ENCODE data around the gene PTPA. TPM values are rescaled to one million over a fixed set of nuclear protein-coding genes. Genes with fewer than 3 reads are reported as not detected.

The PTPA gene
- total RNA-seq, 1 experiment from 2014 or later, result 89.0 TPM

DNA sequence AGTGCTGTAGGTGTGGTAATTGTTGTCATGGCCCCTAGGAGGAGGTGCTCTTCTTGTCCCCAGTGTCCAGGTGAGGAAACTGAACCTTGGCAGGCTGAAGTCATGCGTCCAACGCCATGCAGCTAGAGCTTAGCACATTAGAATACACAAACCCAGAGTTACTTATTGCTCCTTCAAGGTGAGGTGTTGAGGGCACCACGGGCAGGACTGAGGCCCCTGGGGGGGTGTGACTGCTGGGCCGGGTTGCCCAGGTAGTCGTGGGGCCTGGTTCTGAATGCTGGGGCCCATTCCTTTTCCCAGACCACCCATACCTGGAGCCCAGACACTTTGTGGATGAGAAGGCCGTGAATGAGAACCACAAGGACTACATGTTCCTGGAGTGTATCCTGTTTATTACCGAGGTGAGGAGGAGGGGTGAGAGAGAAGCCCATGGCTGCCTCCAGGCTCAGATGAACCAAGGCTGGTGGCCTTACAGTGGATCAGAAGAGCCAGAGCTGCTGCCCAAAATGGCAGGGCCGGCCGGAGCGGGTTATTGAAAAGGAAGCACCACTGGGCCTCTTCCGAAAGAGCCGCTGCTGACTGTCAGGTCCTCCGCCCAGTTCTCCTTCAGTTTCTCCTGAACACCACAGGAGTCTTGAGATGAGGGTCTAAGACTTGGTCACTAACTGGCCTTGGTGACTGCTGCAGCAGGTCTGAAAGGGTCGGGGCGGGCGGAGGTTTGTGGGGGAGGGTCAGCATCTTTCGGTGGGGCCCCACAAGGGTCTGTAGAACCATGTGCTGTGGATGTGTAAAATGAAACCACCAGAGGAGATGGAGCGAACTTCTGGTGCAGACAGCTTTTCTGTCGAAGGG is 26.3 kb downstream of the PTPA start:
- DNase-seq (ENCODE audit: low spot score), result no peak

DNA sequence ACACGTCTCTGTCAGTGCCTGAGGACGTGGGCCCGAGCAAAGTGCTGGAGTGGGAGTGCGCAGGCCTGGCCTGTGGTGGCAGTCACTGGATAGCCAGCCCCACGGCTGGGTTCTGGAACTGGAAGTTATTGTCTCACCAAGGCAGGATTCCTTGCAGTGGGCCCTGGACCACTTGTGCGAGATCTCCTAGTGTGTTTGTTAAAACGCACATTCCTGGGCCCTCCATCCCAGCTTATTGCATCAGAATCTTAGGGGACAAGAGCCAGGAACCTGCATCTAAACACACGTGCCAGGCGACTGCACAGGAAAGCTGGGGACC is 26.9 kb downstream of the PTPA start:
- DNase-seq (ENCODE audit: low spot score), result no peak

DNA sequence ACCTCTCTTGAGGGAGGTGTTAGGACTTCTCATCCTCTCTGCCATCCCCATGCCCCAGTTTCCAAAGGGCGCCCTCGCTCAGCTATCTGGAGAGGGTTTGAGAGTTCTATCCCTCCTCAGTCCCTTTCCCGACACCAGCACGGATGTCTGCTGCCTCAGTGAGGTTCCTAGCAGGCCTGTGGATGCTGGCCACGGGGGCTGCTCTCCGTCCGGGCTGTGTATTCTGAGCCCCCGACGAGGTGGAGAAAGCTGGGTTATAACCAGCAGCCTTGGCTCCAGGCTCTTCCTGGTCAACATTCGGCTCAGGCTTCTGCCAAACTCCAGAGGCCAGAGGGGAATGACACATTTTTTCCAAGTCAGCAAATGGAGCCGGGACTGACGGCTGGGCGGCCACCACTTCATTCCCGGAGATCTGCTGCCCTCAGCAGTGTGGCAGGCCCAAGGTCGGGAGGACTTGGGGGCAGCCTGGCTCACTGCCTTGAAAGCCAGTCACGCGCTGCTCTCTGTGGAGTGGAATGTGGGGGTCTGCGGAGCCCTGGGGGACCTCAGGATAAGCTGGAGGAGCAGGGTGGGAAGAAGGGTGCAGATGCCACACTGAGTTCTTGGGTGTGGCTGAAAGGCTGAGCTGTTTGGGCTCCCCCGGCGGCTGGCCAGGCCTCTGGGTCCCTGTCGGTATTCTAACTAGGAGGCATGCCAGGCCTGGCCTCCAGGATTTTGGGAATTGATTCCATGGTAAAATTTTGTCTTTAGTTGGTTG is 27.4 kb downstream of the PTPA start:
- DNase-seq (ENCODE audit: low spot score), result no peak

DNA sequence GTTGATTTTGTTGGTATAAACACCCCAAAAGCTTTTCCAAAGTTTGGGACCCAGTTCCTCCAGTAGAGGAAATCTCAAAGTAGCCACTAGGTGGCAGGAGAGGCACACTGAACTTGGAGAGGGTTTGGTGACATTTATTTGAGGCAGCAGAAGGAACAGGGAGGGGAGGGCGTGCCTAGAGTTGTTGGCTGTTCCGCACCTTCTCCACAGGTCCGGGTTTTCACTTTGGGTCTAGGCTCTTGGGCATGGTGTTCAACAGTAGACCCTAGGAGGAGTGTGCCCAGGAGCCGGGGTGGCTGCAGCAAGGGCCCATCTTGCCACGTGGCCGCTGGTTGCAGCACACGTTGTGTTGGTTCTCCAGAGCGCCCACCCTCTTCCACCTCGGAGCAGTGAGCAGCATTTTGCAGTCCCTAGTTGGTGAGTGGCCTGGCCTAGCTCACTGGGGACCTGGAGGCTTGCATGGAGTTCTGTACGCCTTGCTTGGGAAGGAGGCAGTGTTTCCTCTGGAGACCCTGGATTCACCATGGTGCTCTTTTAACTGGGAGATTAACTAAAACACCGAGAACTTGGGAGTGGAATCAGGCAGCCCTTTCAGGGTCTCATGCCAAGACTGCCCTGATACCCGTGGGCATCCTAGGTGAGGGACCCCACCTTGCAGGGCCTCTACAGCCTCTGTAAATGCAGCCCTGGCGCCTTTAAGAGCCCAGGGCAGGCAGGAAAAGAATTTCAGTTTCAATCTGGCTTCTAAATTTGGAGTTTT is 28.2 kb downstream of the PTPA start:
- peak; percentile 87 for DNase-seq (ENCODE audit: low spot score)

DNA sequence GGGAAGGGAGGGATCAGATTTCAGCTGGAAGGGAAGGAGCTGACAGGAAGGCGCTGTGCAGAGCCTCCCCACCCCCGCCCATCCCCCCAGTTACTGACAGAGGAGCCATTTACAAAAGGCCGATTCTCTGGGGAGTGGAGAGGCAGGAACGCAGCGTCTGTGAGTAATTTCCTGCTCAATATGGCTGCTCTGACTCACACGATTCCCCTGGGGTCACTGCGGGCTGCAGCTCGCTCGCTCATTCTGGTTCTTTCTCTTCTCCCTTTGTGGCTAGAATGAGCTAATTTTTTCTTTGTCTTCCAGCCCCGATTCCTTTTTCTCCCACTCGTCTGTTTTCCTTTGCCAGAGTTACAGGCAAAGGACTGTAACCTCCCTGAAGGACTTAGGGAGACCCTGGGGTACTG is 28.8 kb downstream of the PTPA start:
- peak; percentile 99 for DNase-seq (ENCODE audit: low spot score)

DNA sequence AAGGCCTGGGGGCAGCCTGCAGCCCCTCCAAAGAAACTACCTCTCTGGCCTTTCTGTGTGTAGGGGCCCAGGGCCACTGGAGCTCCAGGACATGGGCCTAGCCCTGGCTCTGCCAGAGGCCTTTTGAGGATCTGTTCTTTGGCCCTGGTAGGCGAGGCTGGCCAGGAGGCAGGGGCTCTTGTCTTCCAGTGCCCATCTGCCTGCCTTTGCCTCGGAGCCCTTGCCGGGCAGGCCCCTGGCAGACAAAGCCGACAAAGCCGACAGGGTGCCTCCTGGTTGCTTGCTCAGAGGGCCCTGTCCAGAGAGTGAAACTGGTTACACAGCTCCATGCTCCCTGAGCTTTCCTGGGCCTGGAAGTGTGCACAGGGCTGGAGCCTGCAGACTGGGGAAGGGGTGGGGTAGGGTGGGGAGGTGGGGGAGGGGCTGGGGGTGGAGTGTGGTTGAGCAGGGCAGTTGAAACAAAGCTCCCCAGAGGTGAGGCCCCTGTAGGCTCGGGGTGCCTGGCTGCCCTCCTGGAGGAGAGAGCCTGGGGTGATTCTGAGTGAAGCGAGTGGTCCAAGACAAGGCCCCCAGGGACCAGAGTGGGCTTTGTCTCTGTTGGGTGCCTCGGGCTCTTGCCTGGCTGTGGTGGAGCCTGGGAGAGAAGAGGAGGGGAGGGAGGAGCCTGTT is 29.3 kb downstream of the PTPA start:
- DNase-seq (ENCODE audit: low spot score), result peak; percentile 55

DNA sequence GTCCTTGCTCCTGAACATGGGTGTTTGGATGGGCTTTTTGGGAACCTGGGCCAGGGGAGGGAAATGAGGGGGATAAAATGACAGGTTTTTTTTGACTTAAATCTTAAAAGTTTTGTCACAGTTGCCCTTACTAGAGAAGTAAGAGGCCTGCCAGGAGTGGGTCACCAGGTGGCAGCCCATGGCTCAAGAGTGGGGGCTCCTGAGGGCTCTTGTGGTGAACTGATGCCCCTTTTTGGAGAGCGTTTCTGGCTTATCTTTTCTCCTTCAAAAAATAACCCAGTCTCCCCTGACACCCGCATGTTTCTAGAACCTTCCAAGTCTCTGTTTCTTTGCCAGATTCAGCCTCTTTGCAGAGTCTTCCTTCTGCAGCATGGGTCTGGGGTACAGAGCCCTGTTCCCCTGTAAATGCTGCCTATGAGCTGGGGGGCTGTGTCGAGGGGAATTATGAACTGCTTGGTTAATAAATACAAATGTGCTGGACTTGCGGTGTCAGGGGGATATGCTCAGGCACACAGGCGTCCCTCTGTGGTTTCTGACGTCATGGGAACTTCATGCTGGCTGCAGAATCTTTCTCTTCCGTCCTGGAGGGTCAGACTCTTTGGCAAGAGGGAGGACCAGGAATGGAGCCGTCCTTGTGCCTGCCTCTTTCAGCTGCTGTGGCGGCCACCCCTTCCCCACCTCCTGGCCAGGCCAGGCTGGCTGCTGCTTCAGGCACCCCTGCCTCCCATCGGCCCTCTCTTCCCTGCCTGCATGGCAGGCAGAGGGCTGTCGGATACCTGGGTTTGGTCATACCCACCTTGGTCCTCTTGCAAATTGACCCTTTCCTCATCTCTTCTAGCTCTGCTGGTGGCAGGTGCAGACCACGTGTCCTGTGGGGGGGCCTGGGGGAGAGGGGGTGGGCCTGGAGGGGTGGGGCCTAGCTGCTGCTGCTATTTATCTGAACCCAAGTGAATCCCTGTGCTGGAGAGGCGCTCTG is 30.1 kb downstream of the PTPA start:
- DNase-seq (ENCODE audit: low spot score), result peak; percentile 85

DNA sequence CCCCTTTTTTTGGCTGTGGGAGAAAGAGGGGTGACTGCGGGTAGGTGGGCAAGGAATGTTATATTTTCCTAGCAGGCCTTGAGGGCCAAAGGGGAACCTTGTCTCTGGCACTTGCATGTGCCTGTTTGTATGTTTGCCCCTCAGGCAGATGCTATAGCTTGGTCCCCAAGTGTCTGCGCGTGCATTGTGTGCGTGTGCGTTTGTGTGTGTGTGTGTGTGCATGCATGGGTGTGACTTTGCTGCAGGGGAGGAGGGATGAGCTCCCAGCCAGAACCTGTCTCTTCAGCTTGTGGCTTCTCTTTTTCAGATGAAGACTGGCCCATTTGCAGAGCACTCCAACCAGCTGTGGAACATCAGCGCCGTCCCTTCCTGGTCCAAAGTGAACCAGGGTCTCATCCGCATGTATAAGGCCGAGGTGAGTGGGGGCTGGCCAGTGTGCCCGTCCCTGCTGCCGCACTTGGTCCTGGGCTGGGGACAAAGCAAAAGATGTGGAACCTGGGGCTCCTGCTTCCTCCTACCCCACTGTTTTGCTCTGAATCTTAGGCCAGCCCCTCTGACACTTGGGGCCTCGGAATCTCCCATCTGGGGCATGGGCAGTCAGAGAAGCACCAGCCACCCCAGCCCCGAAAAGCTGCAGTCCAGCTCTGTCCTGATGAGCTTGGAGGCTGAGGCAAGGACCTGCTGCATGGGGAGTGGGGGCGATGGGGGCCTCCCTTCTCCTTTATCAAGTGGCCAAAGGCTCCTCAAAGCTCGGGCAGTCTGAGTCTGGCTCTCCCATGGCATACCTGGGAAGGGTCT is 31.1 kb downstream of the PTPA start:
- DNase-seq (ENCODE audit: low spot score), result no peak

DNA sequence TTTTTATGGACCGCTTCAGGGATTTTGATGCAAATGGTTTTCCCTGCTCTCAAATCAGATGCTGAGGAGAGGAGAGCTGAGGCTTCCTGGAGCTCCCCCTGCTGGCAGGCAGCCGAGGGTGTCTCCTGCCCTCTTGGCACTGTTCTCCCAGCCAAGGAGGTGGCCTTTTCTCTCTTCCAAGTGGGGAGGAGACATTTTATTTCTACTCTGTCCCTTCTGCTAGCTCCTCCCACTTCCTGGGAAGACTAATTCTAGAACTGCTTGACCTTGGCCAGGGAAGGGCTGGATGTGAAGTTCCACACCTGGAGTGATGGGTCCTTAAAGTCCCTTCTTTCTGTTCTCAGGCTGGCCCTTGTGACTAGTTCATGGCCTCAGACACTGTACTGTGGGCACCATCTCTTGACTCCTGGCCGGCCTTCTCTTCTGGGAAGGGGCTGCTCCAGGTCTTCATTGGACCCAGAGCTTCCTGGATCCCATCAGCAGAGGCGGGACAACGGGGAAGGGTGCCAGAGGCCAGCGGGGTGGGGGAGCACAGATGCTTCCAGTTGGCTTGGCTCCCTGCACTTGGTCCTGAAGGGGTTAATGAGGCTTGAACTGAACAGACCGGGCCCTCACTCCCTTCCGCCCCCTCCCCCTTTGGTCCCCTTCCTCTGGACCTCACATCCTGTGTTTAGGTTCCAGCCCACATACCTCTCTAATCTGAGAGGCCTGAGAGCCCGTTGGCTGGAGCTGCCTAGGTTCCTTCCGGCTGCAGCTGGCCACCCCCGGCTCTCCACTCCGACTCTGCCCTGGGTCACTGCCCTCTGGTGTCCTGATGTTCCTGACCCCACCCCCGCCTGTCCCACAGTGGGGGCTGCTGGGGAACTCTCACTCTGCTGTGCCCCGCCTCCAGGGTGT is 32.1 kb downstream of the PTPA start:
- DNase-seq (ENCODE audit: low spot score), result peak; percentile 89

DNA sequence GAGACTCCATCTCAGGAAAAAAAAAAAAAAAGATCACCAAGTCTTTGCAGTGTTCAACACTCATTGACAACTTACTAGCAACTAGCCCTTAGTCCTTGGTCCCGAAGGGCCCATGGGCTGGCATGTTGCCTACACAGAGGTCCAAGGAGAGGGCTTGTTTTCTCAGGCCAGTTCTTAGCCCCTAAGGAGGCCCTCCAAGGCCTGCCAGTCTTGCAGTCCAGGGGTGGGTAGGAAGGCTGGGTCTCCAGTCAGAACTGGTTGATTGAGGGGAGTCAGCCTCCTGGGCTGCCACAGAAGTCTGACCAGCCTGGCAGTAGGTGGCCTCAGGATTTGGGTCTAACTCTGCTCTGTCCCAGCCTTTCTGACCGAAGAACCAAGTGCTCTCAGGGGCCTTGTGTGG is 34.1 kb downstream of the PTPA start:
- no peak for DNase-seq (ENCODE audit: low spot score)

DNA sequence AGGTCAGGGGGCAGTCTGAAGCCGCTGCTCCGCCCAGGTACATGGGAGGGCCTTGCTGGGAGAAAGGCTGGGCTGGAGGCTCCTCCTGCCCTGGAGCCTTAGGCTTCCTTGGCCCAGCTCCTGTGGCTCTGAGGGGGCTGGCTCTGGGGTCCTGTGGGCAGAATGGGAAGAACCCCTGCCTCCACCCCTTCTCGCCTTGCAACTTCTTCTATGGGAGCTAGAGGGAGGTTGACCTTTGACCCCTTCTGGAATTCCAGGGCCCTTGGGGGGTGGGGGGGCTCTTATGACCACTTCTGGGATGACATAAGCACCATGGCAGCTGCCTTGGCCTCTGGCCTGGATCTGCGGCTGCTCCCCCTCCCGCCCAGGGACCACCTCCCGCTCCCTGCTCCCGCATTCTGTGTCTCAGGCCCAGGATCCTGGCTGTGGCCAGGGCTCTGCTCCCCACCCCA is 34.7 kb downstream of the PTPA start:
- peak; percentile 42 for DNase-seq (ENCODE audit: low spot score)

DNA sequence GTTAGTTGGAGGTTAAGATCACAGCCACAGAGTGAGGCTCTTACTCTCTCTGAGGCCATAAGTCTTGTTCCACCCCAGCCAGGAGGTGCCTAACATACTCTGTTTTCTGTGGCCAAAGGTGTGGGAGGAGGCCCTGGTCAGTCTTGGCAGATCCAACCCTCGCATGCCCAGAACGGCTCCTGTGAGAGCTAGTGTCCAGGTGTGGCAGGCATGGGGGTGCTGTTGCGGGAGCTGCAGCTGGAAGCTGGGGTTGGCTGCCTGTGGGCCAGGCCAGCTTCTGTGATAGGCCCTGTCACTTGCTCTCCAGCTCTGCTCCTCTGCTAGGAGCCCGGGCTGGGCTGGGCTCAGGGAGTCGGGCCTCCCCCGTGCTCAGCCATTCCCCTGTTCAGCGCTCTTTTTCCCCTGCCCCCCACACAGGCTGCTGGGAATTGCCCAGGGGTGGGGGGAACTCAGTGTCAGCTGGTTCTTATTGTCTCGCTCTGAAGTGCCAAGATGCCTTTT is 35.3 kb downstream of the PTPA start:
- DNase-seq (ENCODE audit: low spot score), result no peak

DNA sequence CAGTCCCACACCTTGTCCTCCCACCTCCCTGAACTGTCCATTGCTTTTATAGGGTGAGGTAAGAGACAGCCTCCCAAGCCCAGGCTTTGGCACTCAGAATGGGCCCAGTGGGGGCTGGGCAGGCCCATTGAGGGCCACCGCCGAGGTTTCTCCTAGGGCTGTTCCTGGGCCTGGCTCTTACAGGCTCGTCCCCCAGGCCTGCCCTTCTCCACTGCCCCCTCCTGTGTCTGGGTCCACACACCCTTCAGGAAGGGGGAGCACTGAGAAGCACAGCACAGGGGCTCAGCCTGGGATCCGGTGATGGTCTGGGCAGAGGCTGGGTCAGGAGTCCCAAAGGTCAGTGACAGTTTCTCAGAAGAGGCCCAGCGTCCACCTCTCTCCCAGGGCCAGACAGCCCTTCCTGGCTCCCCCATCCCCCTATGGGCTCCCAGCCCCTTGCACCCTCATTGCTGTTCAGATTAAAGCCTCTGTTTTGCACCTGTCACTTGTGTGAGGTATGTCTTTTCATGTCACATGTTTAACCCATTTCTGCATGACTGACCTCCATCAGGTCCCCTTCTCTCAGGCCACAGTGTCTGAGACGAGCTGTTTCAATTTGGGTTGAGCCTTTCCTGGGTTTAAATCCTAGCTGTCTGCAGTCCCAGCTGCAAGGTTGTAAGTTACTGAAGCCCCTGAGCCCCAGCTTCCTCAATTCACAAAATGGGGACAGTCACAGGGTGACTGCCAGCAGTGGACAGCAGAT is 37.4 kb downstream of the PTPA start:
- no peak for DNase-seq (ENCODE audit: low spot score)

DNA sequence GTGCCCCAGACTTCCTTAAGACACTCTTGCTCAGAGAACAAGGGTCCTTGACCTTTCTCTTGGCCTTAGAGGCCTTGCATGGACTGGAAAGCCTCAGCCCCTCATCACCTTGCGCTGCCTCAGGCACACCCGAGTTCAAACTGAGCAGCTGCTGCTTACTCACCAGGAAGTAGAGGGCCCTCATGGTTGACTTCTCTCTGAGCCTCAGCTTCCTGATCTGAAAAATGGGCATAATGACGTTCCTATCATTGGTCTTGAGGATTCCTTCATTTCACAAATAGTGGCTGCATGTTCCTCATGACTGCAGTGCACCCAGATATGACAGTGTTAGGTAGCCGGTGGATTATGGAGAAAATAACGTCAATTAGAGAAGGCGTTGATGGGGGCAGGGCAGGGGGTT is 38.2 kb downstream of the PTPA start:
- DNase-seq (ENCODE audit: low spot score), result no peak

DNA sequence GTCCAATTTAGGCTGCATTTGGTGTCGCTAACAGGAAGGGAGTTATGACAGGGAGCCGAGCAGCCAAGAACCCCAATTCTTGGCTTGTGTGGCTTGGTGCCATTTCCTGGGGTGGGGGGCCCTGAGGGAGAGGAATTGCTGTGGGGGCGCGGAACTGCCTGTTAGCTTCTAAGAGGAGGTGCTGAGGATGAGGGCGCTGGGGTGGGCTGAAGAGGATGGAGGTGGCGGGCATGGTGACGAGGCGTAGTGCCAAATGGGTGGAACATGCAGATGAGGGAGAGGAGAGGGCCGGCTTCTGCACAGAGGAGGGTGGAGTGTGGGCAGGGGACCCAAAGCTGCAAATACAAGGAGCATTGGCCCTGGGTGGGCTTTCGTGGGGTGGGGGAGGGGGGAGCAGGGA is 38.9 kb downstream of the PTPA start:
- DNase-seq (ENCODE audit: low spot score), result no peak

DNA sequence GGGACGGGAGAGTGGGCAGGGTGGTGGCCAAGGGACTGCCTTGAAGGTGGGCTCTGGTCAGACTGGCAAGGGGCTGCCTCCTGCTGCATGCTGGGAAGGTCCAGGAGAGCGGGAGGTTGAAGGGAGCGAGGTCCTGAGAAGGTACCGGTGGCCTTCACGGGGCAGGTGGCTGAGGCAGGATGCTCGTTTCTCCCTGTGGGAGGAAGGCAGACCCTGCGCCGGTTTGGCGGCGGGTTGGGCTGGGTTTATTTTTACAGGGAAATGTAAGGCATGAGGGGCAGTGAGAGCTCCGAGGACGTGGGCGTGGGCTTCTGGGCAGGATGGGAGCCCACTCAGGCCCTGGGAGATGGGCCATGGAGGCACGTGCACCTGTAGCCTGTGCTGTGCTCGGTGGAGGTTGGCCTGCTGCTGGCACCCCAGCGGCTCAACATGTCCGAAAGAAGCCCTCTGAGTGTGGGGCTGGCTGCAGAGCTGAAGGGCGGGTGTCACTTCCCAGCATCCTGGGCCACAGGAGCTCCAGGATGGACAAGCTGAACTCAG is 39.5 kb downstream of the PTPA start:
- DNase-seq (ENCODE audit: low spot score), result no peak

DNA sequence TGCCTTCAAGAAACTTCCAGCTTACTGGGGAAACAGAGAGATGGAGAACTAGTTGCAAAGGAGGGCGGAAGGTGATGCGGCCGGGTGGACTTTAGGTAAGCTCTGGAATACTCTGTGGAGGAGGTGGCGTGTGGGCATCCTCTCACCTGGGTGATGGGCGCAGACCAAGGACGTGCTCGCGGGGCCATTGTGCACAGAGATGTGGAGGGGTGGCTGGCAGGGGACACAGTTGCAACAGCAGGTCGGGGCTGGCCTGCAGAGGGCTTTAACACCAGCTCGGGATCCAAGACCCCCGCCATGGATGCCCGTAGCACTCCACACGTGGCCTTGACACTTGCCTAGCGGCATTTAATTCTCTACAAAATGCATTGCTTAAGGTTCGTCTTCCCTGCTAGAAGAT is 40.3 kb downstream of the PTPA start:
- no peak for DNase-seq (ENCODE audit: low spot score)

Data from H4 (cell line).